H9 (cell line): Measurements from ENCODE around the gene SSBP3. TPM values are rescaled to one million over a fixed set of nuclear protein-coding genes. Genes with fewer than 3 reads are reported as not detected.

ENCODE experiments used
- DNase-seq: peaks from one replicate; pipeline ENCODE4 v3.0.0-alpha.2; 2017
- H2AFZ ChIP-seq: one replicate; pipeline ENCODE4 v1.6.1; 2013; ENCODE audit warnings: mild to moderate bottlenecking, low read length, control low read depth, moderate library complexity
- H2AK5ac ChIP-seq: 2 replicates; pipeline ENCODE4 v1.6.1; 2013; ENCODE audit warnings: low read length, control low read depth, mixed read lengths; ENCODE audit not compliant: insufficient read length
- H2BK120ac ChIP-seq: one replicate; pipeline ENCODE4 v1.6.1; 2013; ENCODE audit warnings: low read depth, mild to moderate bottlenecking, low read length, control low read depth, inconsistent platforms; ENCODE audit not compliant: poor library complexity, severe bottlenecking
- H2BK12ac ChIP-seq: 2 replicates; pipeline ENCODE4 v1.6.1; 2013; ENCODE audit warnings: low read length, control low read depth, mixed read lengths, low read depth; ENCODE audit not compliant: insufficient read length
- H2BK15ac ChIP-seq: 2 replicates; pipeline ENCODE4 v1.6.1; 2013; ENCODE audit warnings: low read depth, low read length, control low read depth
- H2BK20ac ChIP-seq: one replicate; pipeline ENCODE4 v1.6.1; 2013; ENCODE audit warnings: low read depth, mild to moderate bottlenecking, low read length, control low read depth, inconsistent platforms; ENCODE audit not compliant: poor library complexity, severe bottlenecking
- H2BK5ac ChIP-seq: 2 replicates; pipeline ENCODE4 v1.6.1; 2013; ENCODE audit warnings: low read length, control low read depth, mixed read lengths; ENCODE audit not compliant: insufficient read length
- H3K14ac ChIP-seq: 2 replicates; pipeline ENCODE4 v1.6.1; 2013; ENCODE audit warnings: low read length, control low read depth; ENCODE audit not compliant: insufficient read depth
- H3K18ac ChIP-seq: 2 replicates; pipeline ENCODE4 v1.6.1; 2013; ENCODE audit warnings: low read depth, mild to moderate bottlenecking, mixed read lengths, low read length, control low read depth; ENCODE audit not compliant: insufficient read length
- H3K23ac ChIP-seq: 2 replicates; pipeline ENCODE4 v1.6.1; 2013; ENCODE audit warnings: low read length, control low read depth, mixed read lengths, low read depth; ENCODE audit not compliant: insufficient read length
- H3K23me2 ChIP-seq: 2 replicates; pipeline ENCODE4 v1.6.1; 2013; ENCODE audit warnings: low read depth, mild to moderate bottlenecking, mixed read lengths, low read length, control low read depth; ENCODE audit not compliant: insufficient read length, poor library complexity, severe bottlenecking
- H3K27ac ChIP-seq: 2 replicates; pipeline ENCODE4 v1.5.1; 2013; ENCODE audit warnings: low read length, control low read depth, mixed read lengths, low read depth; ENCODE audit not compliant: insufficient read length
- H3K27me3 ChIP-seq: 2 replicates; pipeline ENCODE4 v1.6.1; 2013; ENCODE audit warnings: low read length, control low read depth, inconsistent platforms; ENCODE audit not compliant: insufficient read depth
- H3K4ac ChIP-seq: 2 replicates; pipeline ENCODE4 v1.6.1; 2013; ENCODE audit warnings: low read depth, mild to moderate bottlenecking, control low read depth, inconsistent platforms, low read length, moderate library complexity
- H3K4me1 ChIP-seq: 2 replicates; pipeline ENCODE4 v1.6.1; 2013; ENCODE audit warnings: low read length, control low read depth, inconsistent platforms; ENCODE audit not compliant: insufficient read depth
- H3K4me2 ChIP-seq: 2 replicates; pipeline ENCODE4 v1.6.1; 2013; ENCODE audit warnings: low read length, control low read depth, mixed read lengths; ENCODE audit not compliant: insufficient read length, insufficient read depth
- H3K56ac ChIP-seq: 2 replicates; pipeline ENCODE4 v1.6.1; 2013; ENCODE audit warnings: low read depth, mild to moderate bottlenecking, mixed read lengths, low read length, control low read depth; ENCODE audit not compliant: insufficient read length
- H3K79me1 ChIP-seq: 2 replicates; pipeline ENCODE4 v1.6.1; 2013; ENCODE audit warnings: low read depth, mild to moderate bottlenecking, moderate library complexity, low read length, control low read depth, inconsistent platforms; ENCODE audit not compliant: insufficient read depth, poor library complexity, severe bottlenecking
- H3K79me2 ChIP-seq: 2 replicates; pipeline ENCODE4 v1.6.1; 2013; ENCODE audit warnings: low read length, control low read depth, inconsistent platforms; ENCODE audit not compliant: insufficient read depth
- H3K9ac ChIP-seq: 2 replicates; pipeline ENCODE4 v1.6.1; 2013; ENCODE audit warnings: low read length, control low read depth, mixed read lengths; ENCODE audit not compliant: insufficient read length; ENCODE audit errors: extremely low read depth
- H3K9me3 ChIP-seq: one replicate; pipeline ENCODE4 v1.6.1; 2013; ENCODE audit warnings: low read depth, low read length, inconsistent platforms; ENCODE audit not compliant: control insufficient read depth
- H3T11ph ChIP-seq: one replicate; pipeline ENCODE4 v1.6.1; 2013; ENCODE audit warnings: mild to moderate bottlenecking, low read length, control low read depth, inconsistent platforms
- H4K20me1 ChIP-seq: one replicate; pipeline ENCODE4 v1.6.1; 2013; ENCODE audit not compliant: control insufficient read depth, insufficient read length, insufficient read depth
- H4K5ac ChIP-seq: 2 replicates; pipeline ENCODE4 v1.6.1; 2013; ENCODE audit warnings: low read depth, mild to moderate bottlenecking, mixed read lengths, low read length, control low read depth; ENCODE audit not compliant: insufficient read length
- H4K8ac ChIP-seq: replicated peaks from 2 replicates; pipeline ENCODE4 v1.6.1; 2013; ENCODE audit warnings: low read length, control low read depth, mixed read lengths, low read depth; ENCODE audit not compliant: insufficient read length
- H4K91ac ChIP-seq: 2 replicates; pipeline ENCODE4 v1.6.1; 2013; ENCODE audit warnings: low read depth, mild to moderate bottlenecking, moderate library complexity, mixed read lengths, low read length, control low read depth; ENCODE audit not compliant: insufficient read length
- H3K27ac Mint-ChIP-seq, 3 experiments: 2 replicates in 2 of 3; 3 replicates in 1 of 3; pipeline ENCODE4 v1.8.0; 2020 to 2021; ENCODE audit warnings: mixed read lengths in 3 of 3, mild to moderate bottlenecking in 1 of 3, moderate library complexity in 1 of 3
- H3K27me3 Mint-ChIP-seq: 2 replicates; pipeline ENCODE4 v1.8.0; 2021; ENCODE audit warnings: low read depth, mild to moderate bottlenecking, moderate library complexity, mixed read lengths
- H3K36me3 Mint-ChIP-seq, 3 experiments: 2 replicates in 2 of 3; 3 replicates in 1 of 3; pipeline ENCODE4 v1.8.0; 2020 to 2021; ENCODE audit warnings: low read depth in 3 of 3, mixed read lengths in 3 of 3; ENCODE audit not compliant: insufficient read depth in 1 of 3
- H3K4me1 Mint-ChIP-seq, 2 experiments: 2 replicates each; pipeline ENCODE4 v1.8.0; 2020; ENCODE audit warnings: mixed read lengths in 2 of 2
- H3K4me3 Mint-ChIP-seq, 2 experiments: 2 replicates in 1 of 2; 3 replicates in 1 of 2; pipeline ENCODE4 v1.8.0; 2020 to 2021; ENCODE audit warnings: mild to moderate bottlenecking in 2 of 2, mixed read lengths in 2 of 2, moderate library complexity in 1 of 2
- H3K9me3 Mint-ChIP-seq, 2 experiments: 2 replicates in 1 of 2; 3 replicates in 1 of 2; pipeline ENCODE4 v1.8.0; 2020; ENCODE audit warnings: mild to moderate bottlenecking in 2 of 2, mixed read lengths in 2 of 2, moderate library complexity in 1 of 2
- WGBS: extraction: QIAGEN DNeasy Blood & Tissue Kit; methylation state at CpG from one replicate; pipeline ENCODE4 v1.1.7; 2013; ENCODE audit warnings: missing lambda C conversion rate, low lambda C conversion rate, mixed read lengths; ENCODE audit not compliant: insufficient read length; ENCODE audit errors: extremely low coverage; 5-methylcytosine and 5-hydroxymethylcytosine counted together
- total RNA-seq: library from RNA; stranded (reverse); gene quantifications from 2 replicates; pipeline ENCODE4 v1.2.1, GENCODE V29; 2021
- TF ChIP-seq, protein P1 (sequence below): fragments of 200-600 bp; sonication (generic); conservative IDR thresholded peaks from 3 replicates; pipeline ENCODE4 v1.8.0; 2021; ENCODE audit warnings: antibody characterized with exemption, mild to moderate bottlenecking

Gene SSBP3
- total RNA-seq, 1 experiment from 2014 or later, result 126 TPM

DNA sequence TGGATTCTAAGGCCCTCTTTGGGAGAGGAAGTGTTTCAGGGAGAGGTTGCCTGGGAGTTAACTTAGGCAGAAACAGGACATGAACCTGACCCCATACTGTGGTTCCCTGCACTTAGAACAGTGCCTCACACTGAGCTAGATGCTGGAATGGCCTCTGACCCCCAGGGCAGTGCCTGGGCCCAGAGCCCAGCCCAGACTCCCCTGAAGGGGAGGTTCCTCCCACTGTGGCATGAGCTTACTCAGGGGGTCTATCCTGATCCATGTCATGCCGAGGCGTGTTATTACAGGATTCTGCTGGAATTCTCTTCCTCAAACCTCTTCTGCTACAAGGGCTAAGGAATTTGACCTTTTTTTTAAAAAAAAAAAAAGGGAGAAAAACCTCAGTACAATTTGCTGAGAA lies 134.1 kb downstream of the SSBP3 start:
- Histone ChIP-seq H4K91ac (no peak overlapping the region), H3K18ac (no peak overlapping the region), H3K9me3 (no peaks in the 10 kb centered on the region), H3K9ac (no peak overlapping the region), H2BK12ac (no peak overlapping the region), H4K8ac (no peak overlapping the region), H3K14ac (no peak overlapping the region), H3K23me2 (no peaks in the 10 kb centered on the region), H3K79me1 (peaks cover 2% of the 10 kb centered on the region), H3K27me3 (no peaks in the 10 kb centered on the region), H3T11ph (no peak overlapping the region), H2AK5ac (no peak overlapping the region), H3K23ac (no peak overlapping the region), H3K79me2 (no peaks in the 10 kb centered on the region), H3K4me2 (no peak overlapping the region), H2BK120ac (no peak overlapping the region), H3K56ac (no peak overlapping the region), H3K27ac (no peak overlapping the region), H4K20me1 (no peaks in the 10 kb centered on the region), H4K5ac (no peak overlapping the region), H2BK20ac (no peak overlapping the region), H2BK5ac (no peak overlapping the region), H3K4me1 (peaks cover 3% of the 10 kb centered on the region; the same call in 1 of the 2 replicates), H2AFZ (no peak overlapping the region), H3K4ac (no peak overlapping the region), H2BK15ac (no peak overlapping the region)
- no peak overlapping the region for H3K4me3 Mint-ChIP-seq
- peaks cover 7 to 13% (median 11%) of the 10 kb centered on the region in 3 experiments for H3K36me3 Mint-ChIP-seq
- WGBS, result no CpG with 5 or more reads among the region's 2 CpGs
- no peaks in the 10 kb centered on the region; a peak in 1 of 5 replicates for H3K9me3 Mint-ChIP-seq
- peaks cover 39 to 43% of the 10 kb centered on the region in 2 experiments for H3K4me1 Mint-ChIP-seq
- H3K27me3 Mint-ChIP-seq, result no peaks in the 10 kb centered on the region; the same call in 1 of the 2 replicates
- TF ChIP-seq, protein P1, sequence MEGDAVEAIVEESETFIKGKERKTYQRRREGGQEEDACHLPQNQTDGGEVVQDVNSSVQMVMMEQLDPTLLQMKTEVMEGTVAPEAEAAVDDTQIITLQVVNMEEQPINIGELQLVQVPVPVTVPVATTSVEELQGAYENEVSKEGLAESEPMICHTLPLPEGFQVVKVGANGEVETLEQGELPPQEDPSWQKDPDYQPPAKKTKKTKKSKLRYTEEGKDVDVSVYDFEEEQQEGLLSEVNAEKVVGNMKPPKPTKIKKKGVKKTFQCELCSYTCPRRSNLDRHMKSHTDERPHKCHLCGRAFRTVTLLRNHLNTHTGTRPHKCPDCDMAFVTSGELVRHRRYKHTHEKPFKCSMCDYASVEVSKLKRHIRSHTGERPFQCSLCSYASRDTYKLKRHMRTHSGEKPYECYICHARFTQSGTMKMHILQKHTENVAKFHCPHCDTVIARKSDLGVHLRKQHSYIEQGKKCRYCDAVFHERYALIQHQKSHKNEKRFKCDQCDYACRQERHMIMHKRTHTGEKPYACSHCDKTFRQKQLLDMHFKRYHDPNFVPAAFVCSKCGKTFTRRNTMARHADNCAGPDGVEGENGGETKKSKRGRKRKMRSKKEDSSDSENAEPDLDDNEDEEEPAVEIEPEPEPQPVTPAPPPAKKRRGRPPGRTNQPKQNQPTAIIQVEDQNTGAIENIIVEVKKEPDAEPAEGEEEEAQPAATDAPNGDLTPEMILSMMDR, result no peak
- DNase-seq, result no peak
- peak overlapping the region in 1 of 3 experiments; percentile 77; a peak in 2 of 7 replicates for H3K27ac Mint-ChIP-seq
